Peyer's patch (tissue), 4 donors: ENCODE measurements around the gene PDSS2. TPM values are rescaled to one million over a fixed set of nuclear protein-coding genes. Genes with fewer than 3 reads are reported as not detected.
A peak's percentile ranks its signal among the peaks of the same experiment; 100 is the strongest.

Experiments used
- DNase-seq, 3 donors: peaks; one replicate each; pipeline ENCODE4 v3.0.0-alpha.2; 2017 to 2019
- H3K27ac ChIP-seq, 4 donors: fragments of 200-600 bp; sonication (generic); one replicate each; pipeline ENCODE4 v1.5.1; 2016 to 2019
- H3K27me3 ChIP-seq, 2 donors: fragments of 200-600 bp; sonication (generic); one replicate each; pipeline ENCODE4 v1.5.1; 2019
- H3K36me3 ChIP-seq, 3 donors: fragments of 200-600 bp; sonication (generic); one replicate each; pipeline ENCODE4 v1.5.1; 2016 to 2019
- H3K4me1 ChIP-seq, 4 donors: fragments of 200-600 bp; sonication (generic); one replicate each; pipeline ENCODE4 v1.5.1; 2016 to 2019
- H3K4me3 ChIP-seq, 4 donors: fragments of 200-600 bp; sonication (generic); 1 replicate in 3 of 4; 2 replicates in 1 of 4; pipeline ENCODE4 v1.5.1; 2016 to 2019; ENCODE audit warnings: mild to moderate bottlenecking in 1 of 4
- H3K9me3 ChIP-seq, 4 donors: fragments of 200-600 bp; sonication (generic); one replicate each; pipeline ENCODE4 v1.5.1; 2016 to 2019; ENCODE audit warnings: mild to moderate bottlenecking in 1 of 4
- POLR2A ChIP-seq, 2 donors: fragments of 450-650 bp; IDR thresholded peaks; one replicate each; pipeline ENCODE4 v1.5.1; 2017; ENCODE audit warnings: antibody characterized with exemption in 2 of 2, mild to moderate bottlenecking in 2 of 2, moderate library complexity in 2 of 2
- total RNA-seq, 4 donors: library from RNA; depleted of rRNA; stranded (reverse); fragments of >200 nt; gene quantifications; one replicate each; pipeline ENCODE4 v1.1.0, GENCODE V29; 2016
- TF ChIP-seq, protein P1 (sequence below), 6 experiments: fragments of 450-650 bp in 4 of 6; fragments of 200-600 bp in 2 of 6; sonication (generic) in 1 of 6; IDR thresholded peaks; one replicate each; pipeline ENCODE4 v1.5.1; 2017 to 2019; ENCODE audit warnings: antibody characterized with exemption in 6 of 6, mild to moderate bottlenecking in 3 of 6, moderate library complexity in 1 of 6

Gene PDSS2
- total RNA-seq, 4 donors from 2014 or later = 9.5 to 16.5 (median 15.4) TPM

- TF ChIP-seq, protein P1, sequence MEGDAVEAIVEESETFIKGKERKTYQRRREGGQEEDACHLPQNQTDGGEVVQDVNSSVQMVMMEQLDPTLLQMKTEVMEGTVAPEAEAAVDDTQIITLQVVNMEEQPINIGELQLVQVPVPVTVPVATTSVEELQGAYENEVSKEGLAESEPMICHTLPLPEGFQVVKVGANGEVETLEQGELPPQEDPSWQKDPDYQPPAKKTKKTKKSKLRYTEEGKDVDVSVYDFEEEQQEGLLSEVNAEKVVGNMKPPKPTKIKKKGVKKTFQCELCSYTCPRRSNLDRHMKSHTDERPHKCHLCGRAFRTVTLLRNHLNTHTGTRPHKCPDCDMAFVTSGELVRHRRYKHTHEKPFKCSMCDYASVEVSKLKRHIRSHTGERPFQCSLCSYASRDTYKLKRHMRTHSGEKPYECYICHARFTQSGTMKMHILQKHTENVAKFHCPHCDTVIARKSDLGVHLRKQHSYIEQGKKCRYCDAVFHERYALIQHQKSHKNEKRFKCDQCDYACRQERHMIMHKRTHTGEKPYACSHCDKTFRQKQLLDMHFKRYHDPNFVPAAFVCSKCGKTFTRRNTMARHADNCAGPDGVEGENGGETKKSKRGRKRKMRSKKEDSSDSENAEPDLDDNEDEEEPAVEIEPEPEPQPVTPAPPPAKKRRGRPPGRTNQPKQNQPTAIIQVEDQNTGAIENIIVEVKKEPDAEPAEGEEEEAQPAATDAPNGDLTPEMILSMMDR (IDR thresholded peaks at IDR 0.05) = no peak
- no peak for TF ChIP-seq POLR2A (IDR thresholded peaks at IDR 0.05)
- Histone ChIP-seq H3K4me1 (no peaks in the 10 kb centered on the region), H3K27ac (no peak overlapping the region), H3K4me3 (no peak overlapping the region), H3K9me3 (no peaks in the 10 kb centered on the region), H3K27me3 (no peaks in the 10 kb centered on the region), H3K36me3 (no peaks in the 10 kb centered on the region)
- no peak for DNase-seq
Measured at GRCh38 chr6:107230024-107230423, 229.3 kb downstream of the PDSS2 start.

GRCh38 chr6:107228754-107229153, 230.6 kb downstream of the PDSS2 start:
- Histone ChIP-seq H3K27me3 (no peaks in the 10 kb centered on the region), H3K36me3 (no peaks in the 10 kb centered on the region), H3K27ac (no peak overlapping the region), H3K4me1 (no peaks in the 10 kb centered on the region), H3K9me3 (no peaks in the 10 kb centered on the region), H3K4me3 (no peak overlapping the region)
- DNase-seq = no peak
- no peak for TF ChIP-seq POLR2A (IDR thresholded peaks at IDR 0.05)
- TF ChIP-seq, protein P1 (IDR thresholded peaks at IDR 0.05) = no peak

DNA sequence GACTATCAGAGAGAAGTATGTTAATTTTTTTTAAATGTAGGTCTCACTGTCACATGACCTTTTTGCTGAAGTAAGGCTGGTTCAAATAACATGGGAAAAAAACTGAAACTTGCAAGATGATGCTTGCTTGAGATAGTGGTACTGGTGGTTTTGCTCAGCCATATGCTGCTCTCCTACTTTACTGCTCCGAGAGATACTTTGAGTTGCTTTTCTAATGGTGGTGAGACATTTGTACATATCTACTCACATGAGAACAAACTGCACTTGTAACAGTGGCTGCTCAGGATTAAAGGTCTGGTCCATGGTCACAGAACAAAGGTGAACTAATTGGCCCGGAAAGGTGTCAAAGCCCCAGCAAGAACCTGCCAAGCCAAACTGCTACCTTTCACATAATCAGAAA, 237.8 kb downstream of the PDSS2 start:
- peak in 1 of 3 donors; percentile 58 for DNase-seq
- no peaks in the 10 kb centered on the region for H3K27me3 ChIP-seq
- H3K9me3 ChIP-seq = no peaks in the 10 kb centered on the region
- H3K4me1 ChIP-seq = no peaks in the 10 kb centered on the region
- no peaks in the 10 kb centered on the region for H3K36me3 ChIP-seq
- TF ChIP-seq, protein P1 (IDR thresholded peaks at IDR 0.05) = no peak
- TF ChIP-seq POLR2A (IDR thresholded peaks at IDR 0.05) = no peak
- H3K27ac ChIP-seq = no peak overlapping the region
- no peak overlapping the region for H3K4me3 ChIP-seq

DNA sequence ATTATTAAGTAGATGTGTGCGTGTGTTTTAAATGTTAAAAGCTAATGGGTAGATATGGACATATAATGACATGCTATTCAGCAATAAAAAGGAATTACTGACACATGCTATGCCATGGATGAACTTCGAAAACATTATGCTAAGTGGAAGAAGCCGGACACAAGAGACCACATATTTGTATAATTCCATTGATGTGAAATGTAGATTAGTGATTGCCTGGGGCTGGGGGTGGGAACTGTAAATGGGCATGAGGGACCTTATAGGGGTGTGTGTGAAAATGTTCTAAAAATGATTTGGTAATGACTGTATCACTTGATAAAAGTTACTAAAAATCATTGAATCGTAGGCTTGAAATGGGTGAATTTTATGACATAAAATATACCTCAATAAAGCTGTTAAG, 239.5 kb downstream of the PDSS2 start:
- Histone ChIP-seq H3K4me3 (no peak overlapping the region), H3K27me3 (no peaks in the 10 kb centered on the region), H3K9me3 (no peaks in the 10 kb centered on the region), H3K4me1 (no peaks in the 10 kb centered on the region), H3K27ac (no peak overlapping the region), H3K36me3 (no peaks in the 10 kb centered on the region)
- TF ChIP-seq, protein P1 (IDR thresholded peaks at IDR 0.05) = no peak
- TF ChIP-seq POLR2A (IDR thresholded peaks at IDR 0.05) = no peak
- DNase-seq = no peak

- Histone ChIP-seq H3K36me3 (no peaks in the 10 kb centered on the region), H3K4me3 (no peak overlapping the region), H3K27me3 (no peaks in the 10 kb centered on the region), H3K9me3 (no peaks in the 10 kb centered on the region), H3K4me1 (no peaks in the 10 kb centered on the region), H3K27ac (no peak overlapping the region)
- no peak for DNase-seq
- TF ChIP-seq POLR2A (IDR thresholded peaks at IDR 0.05) = no peak
- TF ChIP-seq, protein P1 (IDR thresholded peaks at IDR 0.05) = no peak
Measured at GRCh38 chr6:107218142-107218541, 241.2 kb downstream of the PDSS2 start.

DNA sequence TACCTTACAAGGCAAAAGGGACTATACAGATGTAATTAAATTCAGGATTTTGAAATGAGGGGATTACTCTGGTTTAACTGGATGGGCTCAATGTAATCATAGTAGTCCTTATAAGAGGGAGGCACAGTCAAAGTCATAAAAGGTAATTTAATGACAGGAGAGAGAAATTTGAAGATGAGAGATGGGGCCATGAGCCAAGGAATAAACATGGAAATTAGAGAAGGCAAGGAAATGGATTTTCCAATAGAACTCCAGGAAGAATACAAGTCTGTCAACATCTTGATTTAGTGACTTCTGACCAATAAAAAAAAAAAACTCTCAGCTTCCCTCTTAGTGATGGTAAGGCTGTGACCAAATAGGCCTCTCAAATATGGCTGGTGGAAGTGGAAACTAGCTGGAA, 242.1 kb downstream of the PDSS2 start:
- TF ChIP-seq POLR2A (IDR thresholded peaks at IDR 0.05) = no peak
- TF ChIP-seq, protein P1 (IDR thresholded peaks at IDR 0.05) = no peak
- DNase-seq = no peak
- Histone ChIP-seq H3K36me3 (no peaks in the 10 kb centered on the region), H3K4me1 (no peaks in the 10 kb centered on the region), H3K9me3 (no peaks in the 10 kb centered on the region), H3K27me3 (no peaks in the 10 kb centered on the region), H3K27ac (no peak overlapping the region), H3K4me3 (no peak overlapping the region)
